Activated CD8-positive, alpha-beta memory T cell treated with anti-CD3 and anti-CD28 coated beads, Interleukin-2, amount 50 U/mL, for 1 hour (primary cell): ENCODE measurements around the gene DNAH2.

Source experiments
- DNase-seq: peaks from one replicate; pipeline ENCODE4 v3.0.0-alpha.2; 2020; ENCODE audit errors: extremely low read depth

The DNAH2 gene

GRCh38 chr17:7721612-7722011, 4.1 kb downstream of the DNAH2 start:
- DNase-seq, result no peak

- DNase-seq, result no peak
Observed at GRCh38 chr17:7727886-7728285, 10.3 kb downstream of the DNAH2 start.

GRCh38 chr17:7729816-7730215, 12.3 kb downstream of the DNAH2 start:
- DNase-seq, result no peak

GRCh38 chr17:7732981-7733539, 15.5 kb downstream of the DNAH2 start:
- no peak for DNase-seq

- DNase-seq, result no peak
Observed at GRCh38 chr17:7737601-7738000, 20.1 kb downstream of the DNAH2 start.

- DNase-seq, result no peak
Observed at GRCh38 chr17:7739746-7740145, 22.2 kb downstream of the DNAH2 start.

GRCh38 chr17:7740481-7741001, 23.0 kb downstream of the DNAH2 start:
- no peak for DNase-seq

- no peak for DNase-seq
Observed at GRCh38 chr17:7742729-7743128, 25.2 kb downstream of the DNAH2 start.

GRCh38 chr17:7744416-7744815, 26.9 kb downstream of the DNAH2 start:
- no peak for DNase-seq

- no peak for DNase-seq
Observed at GRCh38 chr17:7745748-7746470, 28.4 kb downstream of the DNAH2 start.

GRCh38 chr17:7747635-7748071, 30.1 kb downstream of the DNAH2 start:
- no peak for DNase-seq

- no peak for DNase-seq
Observed at GRCh38 chr17:7748076-7748775, 30.7 kb downstream of the DNAH2 start.

GRCh38 chr17:7750321-7750821, 32.8 kb downstream of the DNAH2 start:
- DNase-seq, result no peak

- DNase-seq, result no peak
Observed at GRCh38 chr17:7754656-7755055, 37.1 kb downstream of the DNAH2 start.

GRCh38 chr17:7755095-7755890, 37.7 kb downstream of the DNAH2 start:
- no peak for DNase-seq

GRCh38 chr17:7756968-7757367, 39.4 kb downstream of the DNAH2 start:
- no peak for DNase-seq

GRCh38 chr17:7763919-7764318, 46.4 kb downstream of the DNAH2 start:
- DNase-seq, result no peak

GRCh38 chr17:7767004-7767403, 49.5 kb downstream of the DNAH2 start:
- no peak for DNase-seq

GRCh38 chr17:7767405-7768021, 50.0 kb downstream of the DNAH2 start:
- DNase-seq, result no peak

- no peak for DNase-seq
Observed at GRCh38 chr17:7769854-7770253, 52.3 kb downstream of the DNAH2 start.

GRCh38 chr17:7774055-7774521, 56.5 kb downstream of the DNAH2 start:
- DNase-seq, result no peak
